HEK293T (cell line): Measurements from ENCODE around the gene ANO2.

Source experiments
- CTCF ChIA-PET: fragments of 350-600 bp; formaldehyde crosslinking; extraction: SDS; loops from one replicate; lab custom pipeline; 2021; ENCODE audit warnings: antibody characterized with exemption, inconsistent platforms; lab: Yijun Ruan, JAX
- POLR2A ChIA-PET: fragments of 350-600 bp; formaldehyde crosslinking; extraction: SDS; loops from one replicate; lab custom pipeline; 2020; ENCODE audit warnings: antibody characterized with exemption, inconsistent platforms; lab: Yijun Ruan, JAX
- DNase-seq: peaks from one replicate; pipeline ENCODE4 v3.0.0; 2012; ENCODE audit warnings: mixed read lengths; ENCODE audit errors: extremely low spot score
- ARNT ChIP-seq: fragments of 450-650 bp; IDR thresholded peaks from 2 replicates; pipeline ENCODE4 v1.6.1; 2017; ENCODE audit warnings: mild to moderate bottlenecking
- BHLHE40 ChIP-seq: fragments of 450-650 bp; IDR thresholded peaks from 2 replicates; pipeline ENCODE4 v1.6.1; 2016; ENCODE audit warnings: mild to moderate bottlenecking, moderate library complexity, borderline replicate concordance
- CTBP1 ChIP-seq: fragments of 450-650 bp; IDR thresholded peaks from 2 replicates; pipeline ENCODE4 v1.6.1; 2016; ENCODE audit warnings: borderline replicate concordance
- ELF4 ChIP-seq: fragments of 450-650 bp; IDR thresholded peaks from 2 replicates; pipeline ENCODE4 v1.6.1; 2017; ENCODE audit warnings: antibody characterized with exemption
- FOXA1 ChIP-seq: fragments of 450-650 bp; IDR thresholded peaks from 2 replicates; pipeline ENCODE4 v1.6.1; 2016; ENCODE audit warnings: mild to moderate bottlenecking
- FOXK2 ChIP-seq: fragments of 450-650 bp; IDR thresholded peaks from 2 replicates; pipeline ENCODE4 v1.6.1; 2016; ENCODE audit warnings: mild to moderate bottlenecking
- FOXM1 ChIP-seq: fragments of 450-650 bp; IDR thresholded peaks from 2 replicates; pipeline ENCODE4 v1.6.1; 2017; ENCODE audit warnings: mild to moderate bottlenecking, borderline replicate concordance
- HDGF ChIP-seq: fragments of 450-650 bp; IDR thresholded peaks from 2 replicates; pipeline ENCODE4 v1.6.1; 2017; ENCODE audit warnings: antibody characterized with exemption, borderline replicate concordance
- L3MBTL2 ChIP-seq: fragments of 450-650 bp; conservative IDR thresholded peaks from 2 replicates; pipeline ENCODE4 v1.6.1; 2016; ENCODE audit warnings: mild to moderate bottlenecking
- LEF1 ChIP-seq: fragments of 450-650 bp; IDR thresholded peaks from 2 replicates; pipeline ENCODE4 v1.6.1; 2017; ENCODE audit warnings: mild to moderate bottlenecking, borderline replicate concordance
- NFRKB ChIP-seq: fragments of 450-650 bp; IDR thresholded peaks from 2 replicates; pipeline ENCODE4 v1.6.1; 2016; ENCODE audit warnings: mild to moderate bottlenecking, moderate library complexity
- SP1 ChIP-seq: fragments of 450-650 bp; IDR thresholded peaks from 2 replicates; pipeline ENCODE4 v1.6.1; 2017
- SUZ12 ChIP-seq: fragments of 450-650 bp; IDR thresholded peaks from 2 replicates; pipeline ENCODE4 v1.6.1; 2016; ENCODE audit warnings: mild to moderate bottlenecking
- TARDBP ChIP-seq: fragments of 450-650 bp; IDR thresholded peaks from 2 replicates; pipeline ENCODE4 v1.6.1; 2016
- ZNF384 ChIP-seq: fragments of 450-650 bp; IDR thresholded peaks from 2 replicates; pipeline ENCODE4 v1.6.1; 2016
- TF ChIP-seq, protein P1 (sequence below): fragments of 450-650 bp; IDR thresholded peaks from 2 replicates; pipeline ENCODE4 v1.6.1; 2016

Gene ANO2

DNA sequence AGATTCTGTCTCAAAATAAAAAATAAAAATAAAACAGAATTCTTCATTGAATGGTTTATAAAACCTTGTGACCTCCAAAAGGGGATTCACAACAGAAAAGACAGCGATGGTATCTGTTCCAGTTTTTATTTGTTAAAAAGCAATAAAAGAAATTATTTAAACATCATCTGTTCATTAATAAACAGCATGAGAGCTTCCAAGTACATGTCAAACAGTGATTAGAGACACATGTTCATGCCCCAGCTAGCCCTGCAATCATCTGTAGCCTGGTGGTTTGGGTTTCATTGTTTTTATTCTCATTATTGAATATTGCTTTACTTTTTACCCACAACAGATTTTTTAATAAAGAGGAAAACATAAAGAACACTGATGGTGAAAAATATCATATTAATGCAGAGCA is 173.3 kb downstream of the ANO2 start:
- TF ChIP-seq NFRKB (no peak), ELF4 (no peak), BHLHE40 (no peak), SUZ12 (no peak), FOXK2 (no peak), CTBP1 (no peak), FOXA1 (no peak), LEF1 (no peak), ARNT (no peak), SP1 (no peak), TARDBP (no peak), L3MBTL2 (no peak), HDGF (no peak), FOXM1 (no peak), ZNF384 (no peak)
- TF ChIP-seq, protein P1, sequence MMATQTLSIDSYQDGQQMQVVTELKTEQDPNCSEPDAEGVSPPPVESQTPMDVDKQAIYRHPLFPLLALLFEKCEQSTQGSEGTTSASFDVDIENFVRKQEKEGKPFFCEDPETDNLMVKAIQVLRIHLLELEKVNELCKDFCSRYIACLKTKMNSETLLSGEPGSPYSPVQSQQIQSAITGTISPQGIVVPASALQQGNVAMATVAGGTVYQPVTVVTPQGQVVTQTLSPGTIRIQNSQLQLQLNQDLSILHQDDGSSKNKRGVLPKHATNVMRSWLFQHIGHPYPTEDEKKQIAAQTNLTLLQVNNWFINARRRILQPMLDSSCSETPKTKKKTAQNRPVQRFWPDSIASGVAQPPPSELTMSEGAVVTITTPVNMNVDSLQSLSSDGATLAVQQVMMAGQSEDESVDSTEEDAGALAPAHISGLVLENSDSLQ: no peak
- ChIA-PET CTCF (no interaction called here), POLR2A (no interaction called here)
- no peak for DNase-seq

DNA sequence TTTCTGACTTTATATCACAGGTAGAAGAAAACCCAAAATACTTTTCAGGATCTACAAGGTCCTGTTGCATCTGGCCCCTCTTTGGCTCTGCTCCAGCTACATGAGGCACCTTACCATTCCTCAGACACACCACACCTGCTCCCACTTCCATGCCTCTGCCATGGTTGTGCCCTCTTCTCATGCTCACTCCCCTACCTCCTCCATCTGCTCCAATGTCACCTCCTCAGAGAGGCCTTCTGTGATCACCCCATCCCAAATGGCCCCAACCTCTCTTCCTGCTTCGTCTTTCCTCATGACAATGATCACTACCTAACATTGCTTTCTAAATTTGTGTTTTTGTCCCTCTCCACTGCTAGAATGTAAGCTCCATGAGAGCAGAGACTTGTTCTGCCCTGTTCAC is 174.3 kb downstream of the ANO2 start:
- TF ChIP-seq SUZ12: no peak
- no peak for TF ChIP-seq FOXM1
- no peak for TF ChIP-seq ZNF384
- TF ChIP-seq CTBP1: no peak
- TF ChIP-seq HDGF: no peak
- TF ChIP-seq, protein P1: no peak
- ChIA-PET CTCF (no interaction called here), POLR2A (no interaction called here)
- DNase-seq: no peak

DNA sequence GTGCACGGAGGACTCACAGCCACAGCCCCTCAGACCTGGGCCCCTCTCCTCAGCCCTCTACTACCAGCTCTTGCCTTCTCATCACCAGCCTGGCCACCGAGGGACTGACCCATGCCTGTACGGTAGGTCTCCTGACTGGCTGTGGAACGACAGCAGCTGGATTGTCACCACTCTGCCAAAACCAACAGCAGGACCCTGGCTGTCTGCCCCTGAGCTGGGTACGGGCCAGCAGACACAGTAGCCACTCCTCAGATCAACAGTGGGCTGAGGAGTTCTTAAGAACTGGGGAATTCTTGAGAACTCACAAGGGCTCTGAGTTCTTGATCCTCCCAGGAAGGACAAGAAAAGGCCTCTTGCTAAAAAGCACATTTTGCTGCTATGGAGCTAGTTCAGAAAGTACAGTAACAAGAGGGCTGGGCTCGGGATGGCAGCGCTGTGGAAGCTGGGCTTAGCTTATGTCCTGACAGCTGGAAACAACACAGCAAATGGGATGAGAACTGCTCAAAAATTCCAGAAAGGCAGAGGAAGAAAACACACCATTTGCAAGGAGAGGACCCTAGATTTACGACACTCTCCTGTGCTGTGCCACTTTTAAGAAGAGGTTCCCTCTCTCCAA is 176.4 kb downstream of the ANO2 start:
- POLR2A ChIA-PET: no interaction called here
- no peak for DNase-seq
- TF ChIP-seq, protein P1: no peak
- CTCF ChIA-PET: no interaction called here

DNA sequence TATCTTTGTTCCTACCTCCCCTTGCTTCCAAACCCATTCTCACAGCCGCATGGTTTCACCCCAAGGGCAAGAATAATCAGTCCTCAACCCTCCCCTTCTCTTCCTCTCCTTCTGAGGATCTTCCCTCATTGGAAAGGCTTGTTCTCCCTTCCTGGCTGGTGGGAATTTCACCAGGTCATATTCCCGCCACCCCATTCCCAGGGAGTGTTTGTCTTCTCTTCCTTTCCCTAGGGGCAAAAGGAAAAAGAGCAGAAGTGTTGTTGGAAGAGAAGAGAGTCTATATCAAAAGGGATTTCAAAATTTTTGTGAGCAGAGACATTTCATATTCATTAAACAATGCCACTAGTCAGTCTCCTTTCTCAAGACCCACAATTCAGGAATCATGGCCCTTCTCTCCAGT is 176.9 kb downstream of the ANO2 start:
- no peak for DNase-seq
- no peak for TF ChIP-seq FOXK2
- no peak for TF ChIP-seq ARNT
- TF ChIP-seq, protein P1: no peak
- TF ChIP-seq ELF4: no peak
- no peak for TF ChIP-seq CTBP1
- no peak for TF ChIP-seq FOXM1
- TF ChIP-seq HDGF: no peak
- TF ChIP-seq SP1: no peak
- TF ChIP-seq FOXA1: no peak
- TF ChIP-seq L3MBTL2: no peak
- TF ChIP-seq ZNF384: no peak
- no peak for TF ChIP-seq LEF1
- no peak for TF ChIP-seq TARDBP
- no peak for TF ChIP-seq SUZ12
- no peak for TF ChIP-seq BHLHE40
- TF ChIP-seq NFRKB: no peak
- POLR2A ChIA-PET: no interaction called here
- CTCF ChIA-PET: no interaction called here

DNA sequence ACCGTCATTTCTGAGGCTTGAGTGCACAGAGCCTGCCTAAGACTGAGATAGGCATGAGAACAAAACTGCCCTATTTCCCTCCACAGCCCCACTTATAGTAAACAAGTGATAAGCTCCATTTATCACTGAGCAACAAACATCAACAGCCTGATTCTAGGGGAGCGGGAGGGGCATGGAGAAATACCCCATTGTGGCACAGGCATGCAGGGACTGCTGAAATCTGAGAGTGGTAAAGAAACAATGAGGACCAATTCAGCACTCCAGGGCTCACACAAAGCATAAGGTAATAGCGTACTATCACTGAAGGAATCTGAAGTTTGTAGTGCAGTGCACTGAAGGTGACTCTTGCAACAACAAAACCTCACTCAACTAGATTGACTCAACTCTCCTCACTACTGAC is 186.7 kb downstream of the ANO2 start:
- POLR2A ChIA-PET: no interaction called here
- DNase-seq: no peak
- CTCF ChIA-PET: no interaction called here
- TF ChIP-seq NFRKB: no peak

DNA sequence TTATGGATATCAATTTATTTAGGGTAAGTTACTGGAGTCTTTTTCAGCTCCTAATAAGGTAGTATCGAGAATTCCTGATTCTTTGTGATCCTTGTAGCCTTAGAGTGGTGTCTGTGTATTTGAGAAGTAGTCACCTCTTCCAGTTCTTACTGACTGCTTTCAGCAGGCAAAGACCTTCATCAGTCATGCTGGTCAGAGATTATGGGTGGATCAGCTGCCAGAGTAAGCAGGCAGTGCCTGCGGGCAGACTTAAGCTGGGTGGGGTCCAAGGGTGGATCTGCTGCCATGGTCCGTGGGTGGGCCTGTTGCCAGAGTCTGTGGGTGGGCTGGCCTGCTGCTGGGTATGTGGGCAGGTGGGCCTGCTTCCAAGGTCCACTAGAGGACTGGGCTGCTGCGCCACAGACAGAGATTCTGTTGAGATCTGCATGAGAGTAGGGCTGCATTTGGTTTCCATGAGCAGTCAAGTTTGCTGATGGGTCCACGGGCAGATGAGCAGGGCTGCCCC is 188.7 kb downstream of the ANO2 start:
- CTCF ChIA-PET: interaction anchor here (0.9 kb wide), 1 partner anchor 11 kb away, joined by 3 read pairs; no protein-coding TSS in a partner anchor
- POLR2A ChIA-PET: no interaction called here
- TF ChIP-seq ZNF384 (no peak), FOXM1 (no peak), BHLHE40 (no peak), FOXK2 (no peak), ARNT (no peak), SUZ12 (no peak), FOXA1 (no peak)
- DNase-seq: no peak
